ENCODE results near the gene PDE5A.

- TF ChIP-seq CTCF (IDR thresholded peaks at IDR 0.05; ENCODE audit: poor library complexity, severe bottlenecking) (no peak), POLR2AphosphoS5 (IDR thresholded peaks at IDR 0.05) (no peak), SMC3 (conservative IDR thresholded peaks at IDR 0.05; ENCODE audit: poor library complexity) (no peak), RAD21 (conservative IDR thresholded peaks at IDR 0.05) (no peak)
- TF ChIP-seq, protein P1, sequence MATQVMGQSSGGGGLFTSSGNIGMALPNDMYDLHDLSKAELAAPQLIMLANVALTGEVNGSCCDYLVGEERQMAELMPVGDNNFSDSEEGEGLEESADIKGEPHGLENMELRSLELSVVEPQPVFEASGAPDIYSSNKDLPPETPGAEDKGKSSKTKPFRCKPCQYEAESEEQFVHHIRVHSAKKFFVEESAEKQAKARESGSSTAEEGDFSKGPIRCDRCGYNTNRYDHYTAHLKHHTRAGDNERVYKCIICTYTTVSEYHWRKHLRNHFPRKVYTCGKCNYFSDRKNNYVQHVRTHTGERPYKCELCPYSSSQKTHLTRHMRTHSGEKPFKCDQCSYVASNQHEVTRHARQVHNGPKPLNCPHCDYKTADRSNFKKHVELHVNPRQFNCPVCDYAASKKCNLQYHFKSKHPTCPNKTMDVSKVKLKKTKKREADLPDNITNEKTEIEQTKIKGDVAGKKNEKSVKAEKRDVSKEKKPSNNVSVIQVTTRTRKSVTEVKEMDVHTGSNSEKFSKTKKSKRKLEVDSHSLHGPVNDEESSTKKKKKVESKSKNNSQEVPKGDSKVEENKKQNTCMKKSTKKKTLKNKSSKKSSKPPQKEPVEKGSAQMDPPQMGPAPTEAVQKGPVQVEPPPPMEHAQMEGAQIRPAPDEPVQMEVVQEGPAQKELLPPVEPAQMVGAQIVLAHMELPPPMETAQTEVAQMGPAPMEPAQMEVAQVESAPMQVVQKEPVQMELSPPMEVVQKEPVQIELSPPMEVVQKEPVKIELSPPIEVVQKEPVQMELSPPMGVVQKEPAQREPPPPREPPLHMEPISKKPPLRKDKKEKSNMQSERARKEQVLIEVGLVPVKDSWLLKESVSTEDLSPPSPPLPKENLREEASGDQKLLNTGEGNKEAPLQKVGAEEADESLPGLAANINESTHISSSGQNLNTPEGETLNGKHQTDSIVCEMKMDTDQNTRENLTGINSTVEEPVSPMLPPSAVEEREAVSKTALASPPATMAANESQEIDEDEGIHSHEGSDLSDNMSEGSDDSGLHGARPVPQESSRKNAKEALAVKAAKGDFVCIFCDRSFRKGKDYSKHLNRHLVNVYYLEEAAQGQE (IDR thresholded peaks at IDR 0.05; ENCODE audit: borderline replicate concordance), result no peak
These were observed 102.6 kb downstream of the PDE5A start for GRCh38 chr4:119525771-119526712.
